Measurements from ENCODE around the gene LPIN3.

DNA sequence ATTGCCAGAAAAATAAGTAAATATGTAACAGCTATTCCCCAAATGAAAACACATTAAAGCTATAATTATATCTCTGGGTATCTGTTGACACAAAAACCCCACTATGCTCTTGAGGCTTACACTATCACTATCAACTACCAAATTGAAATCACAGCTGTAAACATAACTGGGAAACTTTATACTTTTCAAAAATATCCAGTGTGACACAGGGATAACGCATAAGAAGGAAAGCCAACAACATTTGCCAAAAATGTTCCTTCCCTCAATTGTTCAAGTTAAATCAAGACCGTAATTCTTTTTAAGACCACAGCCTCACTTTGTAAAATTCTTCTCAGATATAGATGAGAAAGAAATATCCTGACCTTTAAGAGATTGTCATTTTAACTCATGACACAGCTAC lies 26.2 kb upstream of the LPIN3 start:
- TF ChIP-seq EZH2 (IDR thresholded peaks at IDR 0.05) (no peak), POLR2AphosphoS5 (IDR thresholded peaks at IDR 0.05; ENCODE audit: borderline replicate concordance, low read depth, low read length) (no peak), FOXP2 (optimal IDR thresholded peaks at IDR 0.05; ENCODE audit: control extremely low read depth, extremely low read length, insufficient read depth) (no peak)

All from SK-N-MC (cell line).